HG03457 (cell line): ENCODE data around the gene GPA33.

Experiments
- ATAC-seq: cut with Tn5 transposase; IDR thresholded peaks from one replicate; pipeline ENCODE4 v1.9.1; 2021; ENCODE audit warnings: moderate number of reproducible peaks; ENCODE audit not compliant: unreplicated experiment

Gene GPA33

DNA sequence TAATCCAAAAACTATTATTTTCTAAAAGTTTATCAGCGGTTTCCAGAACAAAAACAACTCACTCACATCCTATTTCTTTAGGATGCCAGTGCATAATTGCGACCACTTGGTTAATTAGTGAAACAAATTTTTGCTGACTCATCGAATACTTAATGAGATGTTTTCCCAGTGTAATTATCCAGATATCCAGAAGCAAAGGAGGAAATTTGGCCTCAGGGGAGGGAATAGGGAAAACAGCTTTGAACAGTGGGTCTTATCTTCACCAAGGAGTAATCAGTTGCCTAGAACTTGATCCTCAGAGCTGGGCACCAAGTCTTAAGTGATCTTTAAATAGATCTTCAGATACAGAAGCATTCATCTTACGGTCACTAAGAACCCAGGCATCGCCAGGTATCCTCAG, 28.0 kb upstream of the GPA33 start:
- ATAC-seq, result no peak

GRCh38 chr1:167117225-167117624, 27.0 kb upstream of the GPA33 start:
- ATAC-seq, result no peak

DNA sequence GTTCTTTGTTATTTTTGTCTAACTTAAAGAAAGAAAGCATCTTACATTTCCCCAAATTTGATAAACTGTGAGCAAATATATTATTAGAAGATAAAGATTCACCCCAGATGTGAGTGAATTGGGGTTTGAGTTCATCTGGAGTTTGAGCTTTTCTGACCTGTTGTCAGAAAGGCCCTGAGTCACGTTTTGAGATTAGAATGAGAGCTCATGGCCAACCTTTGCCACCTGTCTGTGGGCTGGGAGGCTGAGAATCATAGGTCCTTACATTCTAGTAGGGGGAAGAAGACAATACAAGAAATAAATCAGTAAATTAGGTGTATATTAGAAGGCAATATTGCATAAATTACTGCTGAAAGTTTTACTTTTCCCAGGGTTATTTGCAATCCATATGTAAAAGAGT, 26.0 kb upstream of the GPA33 start:
- ATAC-seq, result no peak

GRCh38 chr1:167115655-167116054, 25.5 kb upstream of the GPA33 start:
- no peak for ATAC-seq

DNA sequence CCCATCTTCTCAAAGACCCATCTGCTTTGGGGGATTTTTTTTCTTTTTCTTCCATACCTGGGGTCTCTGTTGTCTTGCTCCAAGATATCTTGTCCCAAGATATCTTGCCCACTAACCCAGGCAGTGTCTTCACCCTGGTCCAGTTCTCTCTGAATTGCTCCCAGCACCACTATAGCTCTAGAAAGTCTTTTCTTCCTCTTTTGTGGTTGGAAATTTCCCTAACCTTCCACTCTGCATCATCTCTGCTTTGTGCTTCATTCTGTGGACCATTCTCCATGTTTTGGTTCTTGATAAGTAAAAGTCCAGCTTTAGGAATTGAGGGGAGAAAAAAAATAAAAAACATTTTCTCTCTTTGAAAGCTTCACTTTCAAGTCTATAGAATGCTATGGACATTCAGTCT, 24.5 kb upstream of the GPA33 start:
- ATAC-seq, result no peak

GRCh38 chr1:167111868-167112709, 21.9 kb upstream of the GPA33 start:
- no peak for ATAC-seq

DNA sequence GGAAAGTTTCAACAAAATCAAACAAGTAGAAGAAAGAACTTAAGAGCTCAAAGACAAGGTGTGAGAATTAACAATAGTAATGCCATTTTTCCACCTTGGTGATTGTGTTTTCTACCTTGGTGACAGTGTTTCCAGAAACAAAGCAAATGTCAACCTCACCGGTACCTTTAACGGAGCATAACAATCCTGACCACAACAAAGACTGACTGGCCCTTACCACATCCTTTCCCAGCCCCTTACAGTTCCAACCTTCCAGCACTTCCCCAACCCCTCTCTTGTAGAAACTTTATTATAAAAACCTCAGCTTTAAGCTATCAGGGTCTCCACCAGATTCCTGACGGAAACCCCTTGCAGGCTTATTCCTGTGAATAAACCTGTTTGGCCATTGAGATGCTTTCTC, 20.4 kb upstream of the GPA33 start:
- no peak for ATAC-seq

- no peak for ATAC-seq
These were observed 18.9 kb upstream of the GPA33 start for GRCh38 chr1:167109125-167109524.

DNA sequence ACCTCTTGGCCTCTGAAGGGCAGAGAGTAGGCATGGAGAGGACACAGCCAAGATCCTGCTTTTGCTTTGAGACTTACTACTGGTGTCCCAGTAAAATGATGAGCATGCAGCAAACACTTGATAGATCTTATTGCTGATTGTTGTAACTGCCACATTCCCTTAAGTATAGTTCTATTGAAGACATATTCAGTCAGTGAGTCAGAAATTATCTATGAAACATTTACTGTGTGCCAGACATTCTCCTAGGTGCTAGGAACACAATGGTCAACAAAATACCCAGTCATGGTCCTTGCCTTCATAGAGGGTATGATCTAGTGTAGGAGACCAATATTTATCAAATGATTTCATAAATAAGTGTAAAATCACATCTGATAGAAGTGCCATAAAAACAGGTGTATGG, 17.3 kb upstream of the GPA33 start:
- ATAC-seq, result no peak

GRCh38 chr1:167106119-167106461, 15.9 kb upstream of the GPA33 start:
- ATAC-seq, result no peak

DNA sequence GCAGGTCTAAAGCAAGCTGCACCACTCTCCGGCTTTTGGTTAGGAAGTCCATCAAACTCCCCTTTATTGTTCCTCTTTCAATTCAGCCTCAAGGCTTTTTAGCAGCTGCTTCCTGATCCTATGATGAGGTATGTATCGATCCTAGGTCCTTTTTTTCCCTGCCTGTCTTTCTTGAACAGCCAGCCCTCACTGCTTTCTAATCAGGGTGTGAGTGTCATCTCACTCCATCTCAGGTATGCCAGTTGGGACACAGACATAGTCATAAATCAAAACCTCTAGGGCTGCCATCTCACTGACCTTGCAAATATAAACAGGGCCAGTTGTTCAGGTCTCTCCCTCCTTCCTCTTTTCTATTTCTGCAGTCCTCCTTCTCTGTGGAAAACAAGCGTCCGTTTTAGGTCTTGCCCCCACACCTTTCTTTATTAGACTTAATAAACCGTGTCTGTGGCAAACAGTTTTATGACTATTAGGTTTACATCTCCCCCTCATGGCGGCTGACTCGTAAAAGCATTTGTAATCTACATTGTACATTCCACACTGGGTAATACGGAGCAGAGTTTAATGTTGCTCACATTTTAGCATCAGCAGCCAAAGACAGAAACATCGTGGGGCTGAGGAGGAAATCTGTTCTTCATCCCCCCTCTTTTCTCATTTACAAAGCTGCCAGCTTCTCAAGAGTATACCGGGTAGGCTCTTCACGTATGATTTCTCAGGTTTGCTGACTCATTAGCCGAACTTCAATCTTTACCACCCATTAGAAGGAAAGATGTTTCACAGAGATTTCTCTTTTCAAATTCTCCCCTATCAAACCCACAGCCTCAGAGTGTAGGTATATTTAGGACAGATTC, 15.3 kb upstream of the GPA33 start:
- ATAC-seq, result no peak

- no peak for ATAC-seq
These were observed 14.1 kb upstream of the GPA33 start for GRCh38 chr1:167104256-167104633.

GRCh38 chr1:167102906-167103573, 12.9 kb upstream of the GPA33 start:
- ATAC-seq, result no peak

- ATAC-seq, result no peak
These were observed 11.6 kb upstream of the GPA33 start for GRCh38 chr1:167101754-167102153.

- ATAC-seq, result no peak
These were observed 10.6 kb upstream of the GPA33 start for GRCh38 chr1:167100730-167101129.

- ATAC-seq, result no peak
These were observed 9.7 kb upstream of the GPA33 start for GRCh38 chr1:167099851-167100250.

DNA sequence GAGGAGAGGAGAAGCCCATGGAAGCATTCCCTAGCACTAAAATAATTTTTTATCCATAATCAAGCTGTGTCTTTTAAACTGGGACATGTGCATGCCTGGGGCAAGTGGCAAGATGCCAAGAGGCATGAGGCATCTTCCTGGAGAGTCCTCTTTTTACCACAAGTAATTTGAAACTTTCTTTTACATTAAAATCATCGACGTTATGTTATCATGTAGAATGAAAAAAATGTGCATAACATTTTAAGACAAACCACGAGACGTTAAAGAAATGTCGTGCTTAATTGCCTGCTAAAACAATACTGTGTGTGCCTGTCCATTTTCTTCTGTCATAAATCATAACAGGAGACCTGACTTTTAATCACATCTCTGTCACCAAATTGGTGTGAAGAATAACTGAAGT, 5.2 kb upstream of the GPA33 start:
- no peak for ATAC-seq

GRCh38 chr1:167094690-167095089, 4.5 kb upstream of the GPA33 start:
- ATAC-seq, result no peak

GRCh38 chr1:167093846-167094516, 3.8 kb upstream of the GPA33 start, which contains the start of gene STYXL2:
STYXL2 (plus strand) TSS chr1:167094075; CDS start chr1:167094850, 775 bp downstream.
- no peak for ATAC-seq

DNA sequence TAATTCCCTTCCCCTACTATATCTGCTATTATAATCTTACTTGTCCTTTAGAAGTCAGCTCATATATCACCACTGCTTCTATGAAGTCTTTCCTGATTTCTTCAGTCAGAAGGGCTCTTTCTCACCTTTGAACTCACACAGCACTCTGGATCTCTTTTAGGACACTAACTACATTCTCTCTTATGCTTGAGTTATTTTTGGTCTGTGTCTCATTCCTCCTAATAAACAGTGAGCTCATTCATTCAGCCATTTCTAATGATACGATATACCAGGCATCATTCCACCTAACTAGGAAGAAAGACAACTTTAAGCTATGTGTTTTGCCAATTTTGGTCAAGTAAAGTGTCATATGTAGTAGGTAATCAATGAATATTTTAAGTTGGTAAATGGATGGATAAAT, 2.5 kb upstream of the GPA33 start:
- no peak for ATAC-seq

GRCh38 chr1:167089939-167090313, 251 bp downstream of the GPA33 start:
- no peak for ATAC-seq
